Measurements from ENCODE around the gene RPUSD1.
A peak's percentile ranks its signal among the peaks of the same experiment; 100 is the strongest.
"Not testable (repeated sequence)": the region's sequence is repeated elsewhere in the genome, so short reads cannot be mapped to it uniquely, and the experiment has no call there.

Gene RPUSD1

GRCh38 chr16:785563-786535, 2.3 kb downstream of the RPUSD1 start:
- peak in 1 of 2 donors; percentile 55 for DNase-seq (ENCODE audit: extremely low read depth in 1 of 2, low read depth in 1 of 2)

GRCh38 chr16:784431-784830, 3.8 kb downstream of the RPUSD1 start:
- DNase-seq (ENCODE audit: extremely low read depth in 1 of 2, low read depth in 1 of 2), result no peak

GRCh38 chr16:783404-784161, 4.6 kb downstream of the RPUSD1 start:
- no peak for DNase-seq (ENCODE audit: extremely low read depth in 1 of 2, low read depth in 1 of 2)

GRCh38 chr16:782766-783403, 5.3 kb downstream of the RPUSD1 start:
- no peak for DNase-seq (ENCODE audit: extremely low read depth in 1 of 2, low read depth in 1 of 2)

GRCh38 chr16:782258-782657, 5.9 kb downstream of the RPUSD1 start:
- DNase-seq (ENCODE audit: extremely low read depth in 1 of 2, low read depth in 1 of 2), result no peak

GRCh38 chr16:781346-782010, 6.7 kb downstream of the RPUSD1 start:
- no peak for DNase-seq (ENCODE audit: extremely low read depth in 1 of 2, low read depth in 1 of 2)

GRCh38 chr16:780296-780695, 7.9 kb downstream of the RPUSD1 start:
- no peak for DNase-seq (ENCODE audit: extremely low read depth in 1 of 2, low read depth in 1 of 2)

GRCh38 chr16:779561-779960, 8.6 kb downstream of the RPUSD1 start:
- no peak for DNase-seq (ENCODE audit: extremely low read depth in 1 of 2, low read depth in 1 of 2)

- no peak for DNase-seq (ENCODE audit: extremely low read depth in 1 of 2, low read depth in 1 of 2)
Measured at GRCh38 chr16:778909-779527, 9.2 kb downstream of the RPUSD1 start.

- no peak for DNase-seq (ENCODE audit: extremely low read depth in 1 of 2, low read depth in 1 of 2)
Measured at GRCh38 chr16:778447-778846, 9.7 kb downstream of the RPUSD1 start.

GRCh38 chr16:777826-778225, 10.4 kb downstream of the RPUSD1 start:
- DNase-seq (ENCODE audit: extremely low read depth in 1 of 2, low read depth in 1 of 2), result no peak

GRCh38 chr16:776824-777223, 11.4 kb downstream of the RPUSD1 start:
- no peak for DNase-seq (ENCODE audit: extremely low read depth in 1 of 2, low read depth in 1 of 2)

GRCh38 chr16:776298-776697, 11.9 kb downstream of the RPUSD1 start:
- not testable (repeated sequence) for DNase-seq (ENCODE audit: extremely low read depth in 1 of 2, low read depth in 1 of 2)

GRCh38 chr16:775236-775796, 12.9 kb downstream of the RPUSD1 start:
- DNase-seq (ENCODE audit: extremely low read depth in 1 of 2, low read depth in 1 of 2), result no peak

GRCh38 chr16:774086-775001, 13.8 kb downstream of the RPUSD1 start:
- no peak for DNase-seq (ENCODE audit: extremely low read depth in 1 of 2, low read depth in 1 of 2)

- DNase-seq (ENCODE audit: extremely low read depth in 1 of 2, low read depth in 1 of 2), result no peak
Measured at GRCh38 chr16:772959-773358, 15.2 kb downstream of the RPUSD1 start.

GRCh38 chr16:770411-770810, 17.8 kb downstream of the RPUSD1 start:
- DNase-seq (ENCODE audit: extremely low read depth in 1 of 2, low read depth in 1 of 2), result no peak

GRCh38 chr16:769934-770333, 18.2 kb downstream of the RPUSD1 start:
- DNase-seq (ENCODE audit: extremely low read depth in 1 of 2, low read depth in 1 of 2), result no peak

- no peak for DNase-seq (ENCODE audit: extremely low read depth in 1 of 2, low read depth in 1 of 2)
Measured at GRCh38 chr16:769184-769784, 18.9 kb downstream of the RPUSD1 start.
